ENCODE results near the gene SEPTIN12.
A peak's percentile ranks its signal among the peaks of the same experiment; 100 is the strongest.
"Not testable (repeated sequence)": the region's sequence is repeated elsewhere in the genome, so short reads cannot be mapped to it uniquely, and the experiment has no call there.

Gene SEPTIN12

DNA sequence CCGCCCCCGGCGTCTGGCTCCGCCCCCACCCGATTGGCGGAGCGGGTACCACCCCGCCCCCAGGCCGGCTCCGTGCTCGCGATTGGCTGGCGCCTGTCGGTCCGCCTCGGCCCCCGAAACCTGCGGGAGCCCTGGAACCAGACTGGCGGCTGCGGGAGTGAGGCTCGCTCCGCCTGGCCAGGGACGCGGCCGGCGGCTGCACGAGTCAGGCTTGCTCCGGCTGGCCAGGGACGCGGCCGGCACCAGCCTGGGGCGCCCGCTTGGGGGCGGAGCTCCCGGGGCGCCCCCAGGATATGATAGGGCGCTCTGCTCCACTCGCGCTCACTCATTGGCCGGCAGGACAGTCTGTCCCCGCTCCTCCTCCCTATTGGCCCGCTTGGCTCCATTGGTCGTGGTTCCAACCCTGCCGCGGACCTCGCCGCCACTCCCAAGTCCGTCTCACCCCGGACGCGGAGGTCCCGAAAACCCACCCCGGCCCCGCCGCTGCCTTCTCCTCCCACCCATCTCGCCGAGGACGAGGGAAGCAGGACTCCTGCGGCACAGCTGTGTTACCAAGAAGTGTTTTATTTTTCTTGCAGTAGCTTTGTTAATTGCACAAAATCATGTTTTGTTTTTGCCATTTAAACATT is 14.6 kb upstream of the SEPTIN12 start:
- peak; percentile 97 for DNase-seq (ENCODE audit: low spot score)

- DNase-seq (ENCODE audit: low spot score) = peak; percentile 83
These were observed 14.0 kb upstream of the SEPTIN12 start, which contains the start of gene ROGDI for GRCh38 chr16:4801962-4802658. Gene ROGDI (minus strand): TSS chr16:4802633. CDS start chr16:4802571, 62 bp downstream.

GRCh38 chr16:4801051-4801961 is 13.2 kb upstream of the SEPTIN12 start:
- no peak for DNase-seq (ENCODE audit: low spot score)

DNA sequence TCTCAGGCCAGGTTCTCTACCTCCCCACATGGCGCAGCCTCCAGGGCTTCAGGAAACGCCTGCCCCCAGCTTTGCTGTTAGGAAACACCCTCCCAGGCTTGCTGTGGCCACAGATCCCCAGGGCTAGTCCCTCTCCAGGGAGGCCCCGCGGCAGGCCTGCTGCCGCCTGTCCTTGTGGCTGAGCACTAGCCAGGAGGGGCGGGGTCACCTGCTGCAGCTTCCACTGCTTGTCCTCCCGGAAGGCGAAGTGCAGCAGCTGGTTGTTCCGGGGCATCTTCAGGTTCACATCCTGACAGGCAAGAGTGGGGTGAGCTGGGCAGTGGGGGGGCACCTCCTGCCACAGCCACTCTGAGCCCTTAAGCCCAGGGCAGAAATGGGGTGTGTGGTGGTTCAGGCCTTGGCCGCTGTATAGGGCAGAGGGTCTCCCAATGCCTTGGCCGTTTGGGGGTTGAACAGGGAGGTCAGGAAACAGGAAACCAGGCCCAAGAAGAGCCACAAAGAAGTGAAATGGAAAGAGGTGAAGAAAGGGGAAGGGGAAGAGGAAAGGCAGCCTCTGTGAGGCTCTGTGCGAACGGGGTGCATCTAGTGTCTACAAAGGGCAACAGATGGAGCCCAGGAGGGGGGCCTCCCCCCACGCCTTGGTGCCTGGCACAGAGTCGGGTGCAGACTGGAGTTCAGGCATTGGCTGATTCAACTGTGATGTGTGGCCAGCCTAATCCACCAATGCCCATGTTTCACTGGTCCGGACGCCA is 12.3 kb upstream of the SEPTIN12 start:
- peak; percentile 37 for DNase-seq (ENCODE audit: low spot score)

- DNase-seq (ENCODE audit: low spot score) = no peak
These were observed 11.2 kb upstream of the SEPTIN12 start for GRCh38 chr16:4799171-4799855.

DNA sequence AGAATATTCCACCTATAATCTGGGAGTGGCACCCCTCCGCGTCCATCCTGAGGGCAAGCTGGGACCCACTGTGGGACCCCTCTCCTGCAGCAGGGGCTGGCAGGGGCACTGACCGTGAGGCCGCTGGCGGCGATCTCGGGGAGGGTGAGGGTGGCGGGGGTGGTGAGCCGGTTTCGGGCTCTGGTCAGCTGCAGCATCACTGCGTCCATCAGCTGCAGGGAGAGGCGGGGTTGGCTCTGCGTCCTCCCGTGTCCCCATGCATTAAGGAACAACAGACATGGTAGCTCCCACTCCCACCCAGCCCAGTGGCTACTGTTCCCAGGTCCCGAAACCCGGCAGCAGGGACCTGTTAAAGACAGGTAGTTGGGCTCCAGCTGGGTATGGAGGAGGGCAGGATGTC is 10.3 kb upstream of the SEPTIN12 start:
- peak; percentile 8 for DNase-seq (ENCODE audit: low spot score)

GRCh38 chr16:4797805-4798252 is 9.7 kb upstream of the SEPTIN12 start:
- peak; percentile 3 for DNase-seq (ENCODE audit: low spot score)

DNA sequence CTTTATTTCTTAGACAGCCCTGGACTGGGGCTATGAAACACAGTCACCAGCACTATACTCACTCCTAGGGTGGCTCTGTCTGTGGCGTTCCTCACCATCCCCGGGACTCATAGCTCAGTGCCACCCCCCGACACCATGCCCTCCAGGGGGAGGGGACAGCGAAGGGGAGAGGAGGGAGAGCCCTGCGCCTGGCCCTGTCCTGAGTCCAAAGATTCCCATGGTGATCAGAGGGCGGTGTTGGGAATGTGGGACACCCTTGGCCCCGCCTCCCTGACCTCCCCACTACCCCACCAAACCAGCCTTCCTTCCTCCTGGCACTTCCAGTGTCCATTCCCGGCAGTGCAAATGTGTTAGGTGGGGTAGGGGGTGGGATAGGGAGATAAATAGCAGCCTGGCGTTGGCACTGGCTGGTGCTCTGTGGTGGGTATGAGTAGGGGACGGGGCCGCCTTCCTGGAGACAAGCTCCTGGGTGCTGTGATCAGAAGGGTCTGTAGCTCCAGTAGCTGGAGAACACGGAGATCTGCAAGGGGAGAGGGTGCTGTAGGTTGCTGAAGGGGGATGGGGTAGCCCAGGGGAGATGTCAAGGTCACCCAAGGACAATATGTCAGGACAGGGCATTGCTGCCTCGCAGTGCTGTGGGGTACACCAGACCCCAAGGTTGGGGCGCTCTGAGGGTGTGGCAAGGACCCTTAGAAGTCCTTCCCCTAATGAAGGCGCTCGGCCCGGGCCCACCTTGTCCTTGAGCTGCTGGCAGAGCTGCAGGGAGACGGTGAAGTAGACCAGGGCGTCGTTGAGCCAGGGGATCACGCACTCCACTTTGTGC is 9.0 kb upstream of the SEPTIN12 start:
- peak; percentile 8 for DNase-seq (ENCODE audit: low spot score)

GRCh38 chr16:4795828-4796572 is 7.9 kb upstream of the SEPTIN12 start:
- peak; percentile 14 for DNase-seq (ENCODE audit: low spot score)

DNA sequence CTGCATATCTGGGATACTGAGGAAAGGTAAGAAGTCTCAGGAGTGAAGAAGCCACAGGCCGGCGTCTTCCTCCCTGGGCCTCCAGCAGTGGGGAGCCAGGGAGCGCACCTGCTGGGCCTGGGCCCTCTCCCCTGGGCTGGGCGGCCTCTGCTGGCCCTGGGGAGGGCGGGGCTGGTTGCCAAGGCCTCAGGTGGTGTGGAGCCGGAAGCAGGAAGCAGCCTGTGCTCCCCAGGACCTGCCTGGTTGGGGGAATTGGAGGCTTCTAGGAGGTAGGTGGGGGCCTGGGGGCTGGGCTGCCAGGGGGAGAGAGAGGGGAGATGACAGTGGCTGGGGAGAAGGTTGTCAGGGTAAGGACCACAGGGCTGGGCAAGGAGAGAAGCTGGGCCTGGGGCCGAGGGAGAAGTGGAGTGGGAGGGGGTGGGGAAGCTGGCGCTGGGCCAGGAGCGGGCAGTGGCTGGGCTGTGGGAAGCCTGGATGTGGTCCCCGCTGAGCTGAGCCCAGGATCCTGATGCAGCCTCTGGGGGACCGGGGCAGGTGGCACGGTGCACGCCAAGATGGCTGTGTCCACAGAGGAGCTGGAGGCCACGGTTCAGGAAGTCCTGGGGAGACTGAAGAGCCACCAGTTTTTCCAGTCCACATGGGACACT is 7.2 kb upstream of the SEPTIN12 start, which contains the start of gene SMIM22:
Gene SMIM22 (plus strand): TSS at position 189 of the 647 bp plus-strand sequence. CDS start 366 bp downstream, at position 555.
- peak; percentile 32 for DNase-seq (ENCODE audit: low spot score)

GRCh38 chr16:4792951-4793513 is 4.9 kb upstream of the SEPTIN12 start:
- DNase-seq (ENCODE audit: low spot score) = no peak

- DNase-seq (ENCODE audit: low spot score) = no peak
These were observed 2.7 kb upstream of the SEPTIN12 start for GRCh38 chr16:4790871-4791270.

DNA sequence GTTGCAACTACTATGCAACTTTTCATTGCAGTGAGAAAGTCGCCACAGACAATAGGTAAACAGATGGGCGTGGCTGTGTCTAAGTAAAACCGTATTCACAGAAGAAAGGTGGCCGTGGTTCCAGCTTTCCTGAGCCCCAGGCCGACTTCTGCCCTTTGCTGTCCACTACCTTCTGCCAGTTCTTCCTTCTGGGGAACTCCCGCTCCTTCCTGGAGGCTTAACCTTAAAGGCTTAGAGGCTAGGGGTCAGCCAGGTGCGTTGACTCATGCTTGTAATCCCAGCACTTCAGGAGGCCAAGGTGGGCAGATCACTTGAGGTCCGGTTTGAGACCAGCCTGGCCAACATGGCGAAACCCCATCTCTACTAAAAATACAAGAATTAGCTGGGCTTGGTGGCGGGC is 2.1 kb upstream of the SEPTIN12 start:
- no peak for DNase-seq (ENCODE audit: low spot score)

GRCh38 chr16:4788910-4789309 is 765 bp upstream of the SEPTIN12 start:
- DNase-seq (ENCODE audit: low spot score) = no peak

DNA sequence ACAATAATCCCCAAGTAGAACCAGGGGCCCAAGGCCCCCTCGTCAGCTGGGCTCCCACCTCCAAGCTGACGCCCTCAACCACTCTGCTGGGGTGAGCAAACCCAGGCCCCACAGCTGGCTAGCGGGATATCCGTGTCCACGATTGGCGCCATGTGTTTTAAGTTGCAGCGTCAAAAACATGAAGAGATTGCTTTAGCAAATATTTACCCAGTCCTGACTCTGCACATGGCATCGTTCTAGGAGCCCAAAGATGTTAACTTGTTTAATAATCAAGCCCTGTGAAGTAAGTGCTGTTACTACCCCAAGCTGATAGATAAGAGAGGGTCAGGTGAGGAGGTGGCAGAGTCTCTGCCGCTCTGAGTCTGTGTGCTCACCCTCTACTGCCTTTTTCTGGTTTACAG is 344 bp upstream of the SEPTIN12 start:
- no peak for DNase-seq (ENCODE audit: low spot score)

DNA sequence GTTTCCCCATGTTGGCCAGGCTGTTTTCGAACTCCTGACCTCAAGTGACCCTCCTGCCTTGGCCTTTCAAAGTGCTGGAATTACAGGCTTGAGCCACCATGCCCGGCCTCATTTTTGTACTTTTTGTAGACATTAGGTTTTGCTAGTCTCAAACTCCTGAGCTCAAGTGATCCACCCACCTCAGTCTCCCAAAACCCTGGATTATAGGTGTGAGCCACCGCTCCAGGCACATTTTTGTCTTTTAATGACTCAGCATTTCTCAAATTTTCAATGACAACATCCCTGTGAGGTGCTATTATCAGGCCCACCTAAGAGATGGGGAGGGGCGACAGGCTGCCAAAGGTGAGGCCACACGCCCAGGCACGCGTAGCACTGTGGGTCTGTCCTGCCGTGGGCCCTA is 1.1 kb downstream of the SEPTIN12 start:
- no peak for DNase-seq (ENCODE audit: low spot score)

GRCh38 chr16:4785758-4786433 is 2.2 kb downstream of the SEPTIN12 start:
- no peak for DNase-seq (ENCODE audit: low spot score)

- not testable (repeated sequence) for DNase-seq (ENCODE audit: low spot score)
These were observed 3.6 kb downstream of the SEPTIN12 start for GRCh38 chr16:4784444-4784987.
